ENCODE results near the gene LNX1. TPM values are rescaled to one million over a fixed set of nuclear protein-coding genes. Genes with fewer than 3 reads are reported as not detected.

The LNX1 gene
- total and polyA plus RNA-seq, 10 of the 15 experiments (the other 5 are each of a cell fraction or from before 2014, with no cell fraction given): 0.72 to 1.4 (median 1.0) TPM

DNA sequence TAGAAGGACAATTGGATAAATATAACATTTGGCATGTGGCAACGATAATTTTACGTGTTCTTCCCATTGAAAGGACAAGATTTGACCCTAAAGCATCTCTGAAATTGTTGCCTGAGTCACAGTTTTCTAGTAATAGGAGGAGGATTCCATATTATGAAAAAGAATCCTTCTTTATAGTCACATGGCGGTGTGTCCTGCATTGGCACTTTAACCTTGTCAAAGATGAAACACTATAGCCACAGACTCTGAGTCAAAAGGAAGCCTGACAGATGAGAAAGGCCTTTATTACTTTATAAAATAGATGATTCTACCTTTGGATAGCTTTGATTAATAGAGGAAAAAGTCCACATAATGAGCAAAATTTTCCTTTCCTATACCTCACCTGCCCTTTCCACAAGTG lies 11.5 kb downstream of the LNX1 start:
- no peak overlapping the region for H3K27ac ChIP-seq (ENCODE audit: control insufficient read depth, insufficient read depth)
- no peaks in the 10 kb centered on the region for H3K27me3 ChIP-seq (replicated peaks in 1 of 2; ENCODE audit: control insufficient read depth in 2 of 2, insufficient read depth in 2 of 2, low read length in 1 of 2)
- TF ChIP-seq ESRRA (IDR thresholded peaks at IDR 0.05; ENCODE audit: low read length) (no peak), NBN (IDR thresholded peaks at IDR 0.05) (no peak), NFYB (IDR thresholded peaks at IDR 0.05; ENCODE audit: insufficient read depth, low read depth, low read length) (no peak), NFIC (IDR thresholded peaks at IDR 0.05; ENCODE audit: low read depth, low read length) (no peak), SRF (IDR thresholded peaks at IDR 0.05; ENCODE audit: low read depth in 2 of 2, low read length in 2 of 2) (no peak), HDAC6 (IDR thresholded peaks at IDR 0.05; ENCODE audit: unreplicated experiment) (no peak), ATF7 (IDR thresholded peaks at IDR 0.05; ENCODE audit: low read depth) (no peak), SMAD1 (IDR thresholded peaks at IDR 0.05; ENCODE audit: low read depth, partially characterized antibody) (no peak), IKZF2 (IDR thresholded peaks at IDR 0.05) (no peak), EP300 (IDR thresholded peaks at IDR 0.05; ENCODE audit: borderline replicate concordance in 1 of 2, control insufficient read depth in 1 of 2, low read depth in 2 of 2, low read length in 2 of 2) (no peak), EZH2 (IDR thresholded peaks at IDR 0.05; ENCODE audit: borderline replicate concordance, control insufficient read depth, low read depth, low read length) (no peak), PML (IDR thresholded peaks at IDR 0.05; ENCODE audit: low read length) (no peak), TCF12 (IDR thresholded peaks at IDR 0.05; ENCODE audit: low read depth, low read length) (no peak), HCFC1 (IDR thresholded peaks at IDR 0.05; ENCODE audit: low read length) (no peak), SIN3A (IDR thresholded peaks at IDR 0.05; ENCODE audit: low read depth, low read length) (no peak), IRF4 (IDR thresholded peaks at IDR 0.05; ENCODE audit: low read depth, low read length) (no peak)
- TF ChIP-seq, protein P1, sequence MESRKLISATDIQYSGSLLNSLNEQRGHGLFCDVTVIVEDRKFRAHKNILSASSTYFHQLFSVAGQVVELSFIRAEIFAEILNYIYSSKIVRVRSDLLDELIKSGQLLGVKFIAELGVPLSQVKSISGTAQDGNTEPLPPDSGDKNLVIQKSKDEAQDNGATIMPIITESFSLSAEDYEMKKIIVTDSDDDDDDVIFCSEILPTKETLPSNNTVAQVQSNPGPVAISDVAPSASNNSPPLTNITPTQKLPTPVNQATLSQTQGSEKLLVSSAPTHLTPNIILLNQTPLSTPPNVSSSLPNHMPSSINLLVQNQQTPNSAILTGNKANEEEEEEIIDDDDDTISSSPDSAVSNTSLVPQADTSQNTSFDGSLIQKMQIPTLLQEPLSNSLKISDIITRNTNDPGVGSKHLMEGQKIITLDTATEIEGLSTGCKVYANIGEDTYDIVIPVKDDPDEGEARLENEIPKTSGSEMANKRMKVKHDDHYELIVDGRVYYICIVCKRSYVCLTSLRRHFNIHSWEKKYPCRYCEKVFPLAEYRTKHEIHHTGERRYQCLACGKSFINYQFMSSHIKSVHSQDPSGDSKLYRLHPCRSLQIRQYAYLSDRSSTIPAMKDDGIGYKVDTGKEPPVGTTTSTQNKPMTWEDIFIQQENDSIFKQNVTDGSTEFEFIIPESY (IDR thresholded peaks at IDR 0.05): no peak
- TF ChIP-seq, protein P2, sequence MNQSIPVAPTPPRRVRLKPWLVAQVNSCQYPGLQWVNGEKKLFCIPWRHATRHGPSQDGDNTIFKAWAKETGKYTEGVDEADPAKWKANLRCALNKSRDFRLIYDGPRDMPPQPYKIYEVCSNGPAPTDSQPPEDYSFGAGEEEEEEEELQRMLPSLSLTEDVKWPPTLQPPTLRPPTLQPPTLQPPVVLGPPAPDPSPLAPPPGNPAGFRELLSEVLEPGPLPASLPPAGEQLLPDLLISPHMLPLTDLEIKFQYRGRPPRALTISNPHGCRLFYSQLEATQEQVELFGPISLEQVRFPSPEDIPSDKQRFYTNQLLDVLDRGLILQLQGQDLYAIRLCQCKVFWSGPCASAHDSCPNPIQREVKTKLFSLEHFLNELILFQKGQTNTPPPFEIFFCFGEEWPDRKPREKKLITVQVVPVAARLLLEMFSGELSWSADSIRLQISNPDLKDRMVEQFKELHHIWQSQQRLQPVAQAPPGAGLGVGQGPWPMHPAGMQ (IDR thresholded peaks at IDR 0.05; ENCODE audit: borderline replicate concordance): no peak
- WGBS (ENCODE audit: insufficient coverage, insufficient replicate concordance, low lambda C conversion rate, missing lambda C conversion rate): 46% methylated on average over 3 of the region's 3 CpGs
- H3K36me3 ChIP-seq (ENCODE audit: control insufficient read depth in 2 of 2, insufficient read depth in 2 of 2, low read length in 1 of 2): no peaks in the 10 kb centered on the region
- DNase-seq (ENCODE audit: low read depth, low spot score) (no peak), ATAC-seq (no peak), FAIRE-seq (no peak)
- intact Hi-C loops (cut with micrococcal nuclease; ENCODE audit: unreplicated experiment) (no loop called here), in situ Hi-C loops (cut with MboI) (no loop called here)
- no peak overlapping the region for H3K9ac ChIP-seq (ENCODE audit: control insufficient read depth, insufficient read depth, low read length)
- peaks cover 1% of the 10 kb centered on the region; the same call in 1 of the 3 replicates for H3K9me3 ChIP-seq (replicated peaks; ENCODE audit: control insufficient read depth, insufficient read depth, low read length)
- no peak overlapping the region for H3K4me3 ChIP-seq
- H2AFZ ChIP-seq (ENCODE audit: control insufficient read depth, low read depth, low read length): no peak overlapping the region
- ChIA-PET CTCF (interaction anchor here (0.7 to 1.0 kb wide), 2 partner anchors 17 to 165 kb away, joined by 3 read pairs; no protein-coding TSS in a partner anchor), RAD21 (ENCODE audit: unreplicated experiment) (no interaction called here), POLR2A (no interaction called here), SMC1A (ENCODE audit: uncharacterized antibody, unreplicated experiment) (no interaction called here)
- no peak overlapping the region for H3K4me2 ChIP-seq (ENCODE audit: control insufficient read depth, insufficient read depth)
- H3K4me1 ChIP-seq (ENCODE audit: control insufficient read depth, insufficient read depth, low read length): no peaks in the 10 kb centered on the region
- no peaks in the 10 kb centered on the region for H4K20me1 ChIP-seq (ENCODE audit: control insufficient read depth, insufficient read depth)
- BruUV-seq (replicated peaks): no TSS peak
- no peaks in the 10 kb centered on the region for H3K79me2 ChIP-seq (ENCODE audit: control insufficient read depth, insufficient read depth, low read length)

Measured in GM12878 (cell line).